Ishikawa (cell line): ENCODE measurements around the gene INO80.

Experiments used
- RAD21 ChIP-seq: IDR thresholded peaks from 2 replicates; pipeline ENCODE4 v1.6.1; 2012; ENCODE audit warnings: low read depth
- REST ChIP-seq: IDR thresholded peaks from 2 replicates; pipeline ENCODE4 v1.6.1; 2012; ENCODE audit warnings: low read depth, mild to moderate bottlenecking
- TAF1 ChIP-seq: IDR thresholded peaks from 2 replicates; pipeline ENCODE4 v1.6.1; 2012; ENCODE audit warnings: low read depth, mild to moderate bottlenecking
- TCF12 ChIP-seq: IDR thresholded peaks from 2 replicates; pipeline ENCODE4 v1.6.1; 2012; ENCODE audit warnings: low read depth

GRCh38 chr15:41048852-41049251 is 67.2 kb downstream of the INO80 start:
- TF ChIP-seq REST (no peak), RAD21 (no peak), TCF12 (no peak), TAF1 (no peak)
